M059J (cell line): ENCODE measurements around the gene HOXD9. TPM values are rescaled to one million over a fixed set of nuclear protein-coding genes. Genes with fewer than 3 reads are reported as not detected.
A peak's percentile ranks its signal among the peaks of the same experiment; 100 is the strongest.

Experiments used
- DNase-seq: peaks from one replicate; pipeline ENCODE4 v3.0.0-alpha.2; 2012; ENCODE audit warnings: low read depth
- total RNA-seq: library from RNA; depleted of rRNA; stranded (reverse); fragments of >200 nt; shearing (Covaris generic); gene quantifications from 2 replicates; pipeline ENCODE4 v1.2.3, GENCODE V29; 2014

Gene HOXD9
- total RNA-seq, 1 experiment from 2014 or later: 0.86 TPM

DNA sequence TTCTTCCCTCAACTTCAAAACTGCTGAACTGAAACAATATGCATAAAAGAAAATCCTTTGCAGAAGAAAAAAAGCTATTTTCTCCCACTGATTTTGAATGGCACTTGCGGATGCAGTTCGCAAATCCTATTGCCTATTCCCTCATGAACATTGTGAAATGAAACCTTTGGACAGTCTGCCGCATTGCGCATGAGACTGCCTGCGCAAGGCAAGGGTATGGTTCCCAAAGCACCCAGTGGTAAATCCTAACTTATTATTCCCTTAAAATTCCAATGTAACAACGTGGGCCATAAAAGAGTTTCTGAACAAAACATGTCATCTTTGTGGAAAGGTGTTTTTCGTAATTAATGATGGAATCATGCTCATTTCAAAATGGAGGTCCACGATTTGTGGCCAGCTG lies 15.4 kb downstream of the HOXD9 start:
- no peak for DNase-seq

GRCh38 chr2:176138526-176138922 lies 16.0 kb downstream of the HOXD9 start:
- DNase-seq: no peak

DNA sequence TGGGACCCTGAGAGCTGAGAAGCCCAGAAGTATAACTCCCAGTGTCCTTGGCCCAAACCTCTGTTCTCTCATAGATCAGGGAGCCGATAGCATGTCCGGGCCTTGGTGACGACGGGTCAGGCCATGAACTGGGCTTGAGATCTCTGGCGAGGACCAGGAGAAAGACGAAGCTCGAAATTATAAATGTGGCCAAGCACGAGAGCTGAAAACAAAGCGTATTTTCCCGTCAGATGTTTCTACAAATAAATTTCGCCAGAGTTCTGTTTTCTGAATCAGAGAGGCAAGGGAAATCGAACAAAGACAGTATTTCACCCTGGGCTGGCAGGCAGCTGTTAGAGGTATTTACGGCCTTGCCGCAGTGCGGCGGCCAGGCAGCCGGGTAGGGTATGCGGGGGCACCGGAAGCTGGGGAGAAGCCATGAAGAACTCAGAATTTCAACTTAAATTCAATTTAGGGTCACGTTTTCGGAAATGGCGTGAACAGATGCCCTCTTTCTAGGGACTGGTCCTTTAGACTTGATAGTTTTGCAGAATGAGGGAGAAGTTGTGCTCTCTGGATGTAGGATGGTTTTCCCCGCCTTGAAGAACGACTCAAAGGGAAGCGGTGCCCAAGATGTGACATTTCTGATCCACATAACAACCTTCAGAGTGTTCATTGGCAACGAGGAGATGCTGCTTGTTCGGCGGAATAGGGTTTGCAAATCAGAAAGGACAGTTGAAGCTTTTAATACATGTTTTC lies 16.6 kb downstream of the HOXD9 start:
- no peak for DNase-seq

- no peak for DNase-seq
Measured at GRCh38 chr2:176139661-176140512, 17.4 kb downstream of the HOXD9 start.

DNA sequence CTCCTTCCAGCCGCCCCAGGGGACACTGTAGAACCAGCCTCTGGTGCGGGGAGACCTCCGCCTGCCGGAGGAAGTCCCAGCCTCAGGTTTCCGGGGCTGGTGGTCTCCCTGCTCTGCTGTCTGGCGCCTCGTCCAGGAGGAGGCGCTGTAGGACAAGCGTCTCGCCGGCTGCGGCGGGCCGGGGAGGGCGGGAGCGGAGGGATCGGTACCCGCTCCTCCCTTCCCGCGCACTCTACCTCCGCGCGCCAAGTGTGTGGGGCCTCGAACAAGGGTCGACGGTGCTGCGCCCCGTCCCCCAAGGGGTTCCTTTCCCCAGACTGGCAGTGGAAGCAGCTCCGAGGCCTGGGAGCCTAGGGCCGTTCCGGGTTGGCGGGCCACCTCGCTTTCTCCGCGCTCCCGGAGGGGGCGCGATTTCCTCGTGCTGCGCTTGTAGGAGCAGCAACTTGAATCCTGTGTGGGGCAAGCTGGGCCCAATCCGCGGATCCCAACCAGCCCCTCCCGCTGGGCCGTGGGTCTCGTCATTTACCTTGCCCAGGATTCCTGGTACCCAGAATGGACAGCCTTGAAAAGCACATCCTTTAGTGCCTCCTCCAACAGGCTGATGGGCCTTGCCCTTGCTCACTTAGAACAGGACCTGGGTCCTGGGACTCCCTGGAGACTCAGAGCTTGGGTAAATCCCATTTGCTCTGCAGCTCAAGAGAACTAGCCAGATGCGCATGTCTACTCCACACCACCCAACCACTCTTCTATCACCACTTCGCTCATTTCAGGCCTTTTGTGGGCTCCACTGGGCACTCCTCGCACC lies 18.2 kb downstream of the HOXD9 start:
- DNase-seq: peak; percentile 64

DNA sequence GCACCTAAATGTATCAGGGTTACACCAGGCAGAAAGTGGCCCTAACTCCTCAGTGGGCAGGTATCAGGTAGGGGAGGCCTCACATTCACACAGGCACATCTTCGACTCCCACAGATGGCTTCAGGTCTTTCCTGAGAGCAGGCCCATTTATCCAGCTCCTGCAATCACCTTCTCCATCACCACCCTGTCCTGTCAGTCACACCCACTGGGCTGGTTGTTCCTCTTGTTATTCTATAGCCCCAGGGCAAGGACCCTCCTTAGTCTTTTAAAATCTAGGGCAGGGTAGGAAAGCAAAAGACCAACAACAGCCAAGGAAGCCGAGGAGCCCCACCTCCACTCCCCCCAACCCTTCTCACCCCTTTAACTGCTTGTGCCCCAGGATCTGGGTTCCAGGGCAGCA lies 19.8 kb downstream of the HOXD9 start:
- DNase-seq: no peak

GRCh38 chr2:176145085-176145969 lies 22.8 kb downstream of the HOXD9 start:
- no peak for DNase-seq

GRCh38 chr2:176146101-176146500 lies 23.6 kb downstream of the HOXD9 start:
- no peak for DNase-seq

GRCh38 chr2:176146645-176147044 lies 24.1 kb downstream of the HOXD9 start:
- DNase-seq: no peak

DNA sequence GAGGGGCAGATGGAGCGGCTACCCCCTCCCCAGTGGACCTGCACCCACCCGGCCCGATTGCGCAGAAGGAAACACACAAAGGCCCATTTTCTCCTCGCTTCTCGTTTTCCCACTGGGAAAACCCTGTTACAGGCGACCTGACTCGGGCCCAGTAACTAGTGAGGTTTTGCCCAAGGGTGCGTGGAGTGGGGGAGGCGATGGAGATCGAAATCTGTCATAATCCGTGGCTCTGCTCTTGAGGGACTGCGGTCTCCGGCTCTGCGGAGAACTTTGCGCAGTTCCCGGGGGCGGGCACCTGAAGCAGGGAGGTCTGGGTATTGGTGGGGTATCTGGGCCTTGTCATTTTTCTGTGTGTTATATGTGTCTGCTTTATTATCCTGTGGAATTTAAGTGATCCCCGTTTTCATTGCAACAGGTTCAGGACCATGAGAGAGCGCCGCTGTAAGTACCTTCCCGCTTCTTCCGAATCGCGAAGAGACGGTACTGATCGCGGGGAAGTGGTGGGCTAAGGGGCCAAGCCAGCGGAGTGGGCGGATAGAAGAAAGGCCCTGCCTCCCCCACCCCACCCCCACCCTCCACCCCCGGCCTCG lies 24.8 kb downstream of the HOXD9 start:
- no peak for DNase-seq

- DNase-seq: no peak
Measured at GRCh38 chr2:176147800-176148496, 25.4 kb downstream of the HOXD9 start.

DNA sequence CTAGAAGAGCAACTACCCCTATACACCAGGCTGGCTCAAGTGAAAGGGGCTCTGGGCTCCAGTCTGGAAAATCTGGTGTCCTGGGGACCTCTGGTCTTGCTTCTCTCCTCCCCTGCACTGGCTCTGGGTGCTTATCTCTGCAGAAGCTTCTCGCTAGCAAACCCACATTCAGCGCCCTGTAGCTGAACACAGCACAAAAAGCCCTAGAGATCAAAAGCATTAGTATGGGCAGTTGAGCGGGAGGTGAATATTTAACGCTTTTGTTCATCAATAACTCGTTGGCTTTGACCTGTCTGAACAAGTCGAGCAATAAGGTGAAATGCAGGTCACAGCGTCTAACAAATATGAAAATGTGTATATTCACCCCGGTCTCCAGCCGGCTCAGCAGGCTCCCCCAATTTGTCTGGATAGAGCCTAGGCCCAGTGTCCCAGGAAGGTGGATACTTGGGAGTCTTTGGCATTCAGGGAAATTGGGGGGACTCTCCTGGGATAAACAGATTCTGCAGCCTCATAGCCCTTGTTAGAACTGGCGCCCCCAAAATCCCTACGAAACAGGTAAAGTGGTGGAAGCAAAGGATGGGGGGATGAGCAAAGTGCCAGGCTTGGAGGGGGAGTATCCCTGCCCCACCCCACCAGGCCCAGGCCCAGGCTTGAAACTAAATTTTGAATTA lies 26.4 kb downstream of the HOXD9 start:
- no peak for DNase-seq

GRCh38 chr2:176149481-176149938 lies 27.0 kb downstream of the HOXD9 start:
- no peak for DNase-seq

DNA sequence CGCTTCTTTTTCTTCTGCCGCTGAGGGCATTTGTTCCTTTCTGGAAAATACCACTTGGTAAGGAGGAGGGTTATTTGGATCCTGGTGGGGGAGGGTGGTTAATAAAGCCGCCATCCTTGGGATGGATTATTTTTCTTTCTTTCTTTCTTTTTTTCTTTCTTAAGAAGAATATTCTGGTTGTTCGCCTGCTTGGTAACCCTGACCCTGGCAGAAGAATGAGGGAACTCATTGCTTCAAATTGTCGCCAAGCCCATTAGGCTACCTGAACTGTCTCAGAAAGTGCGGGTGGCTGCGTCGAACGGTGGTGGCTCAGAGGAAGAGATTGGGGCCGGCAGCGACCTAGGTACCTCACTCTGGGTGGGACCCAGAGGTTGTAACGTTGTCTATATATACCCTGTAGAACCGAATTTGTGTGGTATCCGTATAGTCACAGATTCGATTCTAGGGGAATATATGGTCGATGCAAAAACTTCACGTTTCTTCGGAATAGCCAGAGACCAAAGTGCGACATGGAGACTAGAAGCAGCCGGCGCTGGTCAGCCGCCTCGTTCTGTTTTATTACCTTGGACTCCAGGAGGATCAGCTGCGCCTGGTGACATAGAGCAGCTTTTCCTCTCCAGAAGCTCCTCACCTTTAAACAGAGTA lies 27.5 kb downstream of the HOXD9 start:
- DNase-seq: no peak

GRCh38 chr2:176150584-176151441 lies 28.3 kb downstream of the HOXD9 start:
- DNase-seq: no peak

GRCh38 chr2:176151442-176152287 lies 29.1 kb downstream of the HOXD9 start, which contains the start of gene HOXD4:
HOXD4 (plus strand) TSS chr2:176151550; CDS start chr2:176151634, 84 bp downstream.
- DNase-seq: no peak
